ENCODE measurements around the gene DNAH14. TPM values are rescaled to one million over a fixed set of nuclear protein-coding genes. Genes with fewer than 3 reads are reported as not detected.

DNAH14 gene
- total RNA-seq, 1 donor, result 31.8 TPM

DNA sequence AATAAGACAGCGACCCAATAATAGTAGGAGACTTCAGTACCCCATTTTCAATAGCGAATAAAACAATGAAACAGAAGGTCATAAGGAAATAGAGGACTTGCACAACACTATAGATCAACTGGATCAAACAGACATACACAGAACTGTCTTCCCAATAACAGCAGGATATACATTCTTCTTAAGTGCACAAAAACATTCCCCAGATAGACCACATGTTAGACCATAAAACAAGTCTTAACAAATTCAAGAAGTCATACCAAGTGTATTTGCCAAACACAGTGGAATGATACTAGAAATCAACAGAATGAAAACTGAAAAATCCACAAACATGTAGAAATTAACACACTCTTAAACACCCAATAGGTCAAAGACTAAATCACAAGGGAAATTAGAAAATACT is 420.4 kb downstream of the DNAH14 start:
- Histone ChIP-seq H3K4me3 (ENCODE audit: insufficient read depth, low read length) (no peak overlapping the region), H3K27ac (ENCODE audit: low read depth, low read length) (no peak overlapping the region), H3K4me2 (ENCODE audit: insufficient read depth, low read length) (no peak overlapping the region), H3K79me2 (ENCODE audit: insufficient read depth, low read length) (no peaks in the 10 kb centered on the region), H3K27me3 (ENCODE audit: insufficient read depth, low read length) (peaks cover 2% of the 10 kb centered on the region), H3K9me3 (ENCODE audit: low read depth, low read length) (no peaks in the 10 kb centered on the region), H3K36me3 (ENCODE audit: insufficient read depth, low read length) (no peaks in the 10 kb centered on the region), H2AFZ (ENCODE audit: low read length) (no peak overlapping the region), H3K4me1 (ENCODE audit: insufficient read depth, low read length) (no peaks in the 10 kb centered on the region), H4K20me1 (ENCODE audit: insufficient read depth, low read length) (no peaks in the 10 kb centered on the region)
- TF ChIP-seq, protein P1, sequence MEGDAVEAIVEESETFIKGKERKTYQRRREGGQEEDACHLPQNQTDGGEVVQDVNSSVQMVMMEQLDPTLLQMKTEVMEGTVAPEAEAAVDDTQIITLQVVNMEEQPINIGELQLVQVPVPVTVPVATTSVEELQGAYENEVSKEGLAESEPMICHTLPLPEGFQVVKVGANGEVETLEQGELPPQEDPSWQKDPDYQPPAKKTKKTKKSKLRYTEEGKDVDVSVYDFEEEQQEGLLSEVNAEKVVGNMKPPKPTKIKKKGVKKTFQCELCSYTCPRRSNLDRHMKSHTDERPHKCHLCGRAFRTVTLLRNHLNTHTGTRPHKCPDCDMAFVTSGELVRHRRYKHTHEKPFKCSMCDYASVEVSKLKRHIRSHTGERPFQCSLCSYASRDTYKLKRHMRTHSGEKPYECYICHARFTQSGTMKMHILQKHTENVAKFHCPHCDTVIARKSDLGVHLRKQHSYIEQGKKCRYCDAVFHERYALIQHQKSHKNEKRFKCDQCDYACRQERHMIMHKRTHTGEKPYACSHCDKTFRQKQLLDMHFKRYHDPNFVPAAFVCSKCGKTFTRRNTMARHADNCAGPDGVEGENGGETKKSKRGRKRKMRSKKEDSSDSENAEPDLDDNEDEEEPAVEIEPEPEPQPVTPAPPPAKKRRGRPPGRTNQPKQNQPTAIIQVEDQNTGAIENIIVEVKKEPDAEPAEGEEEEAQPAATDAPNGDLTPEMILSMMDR (IDR thresholded peaks at IDR 0.05; ENCODE audit: extremely low read depth, low read depth, low read length), result no peak
- no peak for DNase-seq (ENCODE audit: insufficient read length, low spot score, missing footprints)

DNA sequence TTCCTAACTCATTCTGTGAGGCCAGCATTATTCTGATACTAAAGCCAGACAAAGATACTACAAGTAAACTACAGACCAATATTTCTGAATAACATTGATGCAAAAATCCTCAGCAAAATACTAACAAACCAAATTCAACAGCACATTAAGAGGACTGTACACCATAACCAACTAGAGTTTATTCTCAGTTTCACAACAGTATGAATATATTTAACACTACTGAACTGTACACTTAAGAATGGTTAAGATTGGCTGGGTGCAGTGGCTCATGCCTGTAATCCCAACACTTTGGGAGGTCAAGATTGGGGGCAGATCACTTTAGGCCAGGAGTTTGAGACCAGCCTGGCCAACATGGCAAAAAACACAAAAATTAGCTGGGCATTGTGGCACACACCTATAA is 421.4 kb downstream of the DNAH14 start:
- H3K4me1 ChIP-seq (ENCODE audit: insufficient read depth, low read length), result no peaks in the 10 kb centered on the region
- no peaks in the 10 kb centered on the region for H3K36me3 ChIP-seq (ENCODE audit: insufficient read depth, low read length)
- H4K20me1 ChIP-seq (ENCODE audit: insufficient read depth, low read length), result no peaks in the 10 kb centered on the region
- H3K4me2 ChIP-seq (ENCODE audit: insufficient read depth, low read length), result no peak overlapping the region
- no peak overlapping the region for H2AFZ ChIP-seq (ENCODE audit: low read length)
- no peak for DNase-seq (ENCODE audit: insufficient read length, low spot score, missing footprints)
- H3K4me3 ChIP-seq (ENCODE audit: insufficient read depth, low read length), result no peak overlapping the region
- H3K79me2 ChIP-seq (ENCODE audit: insufficient read depth, low read length), result no peaks in the 10 kb centered on the region
- no peaks in the 10 kb centered on the region for H3K9me3 ChIP-seq (ENCODE audit: low read depth, low read length)
- peaks cover 2% of the 10 kb centered on the region for H3K27me3 ChIP-seq (ENCODE audit: insufficient read depth, low read length)
- TF ChIP-seq, protein P1 (IDR thresholded peaks at IDR 0.05; ENCODE audit: extremely low read depth, low read depth, low read length), result no peak
- H3K27ac ChIP-seq (ENCODE audit: low read depth, low read length), result no peak overlapping the region

DNA sequence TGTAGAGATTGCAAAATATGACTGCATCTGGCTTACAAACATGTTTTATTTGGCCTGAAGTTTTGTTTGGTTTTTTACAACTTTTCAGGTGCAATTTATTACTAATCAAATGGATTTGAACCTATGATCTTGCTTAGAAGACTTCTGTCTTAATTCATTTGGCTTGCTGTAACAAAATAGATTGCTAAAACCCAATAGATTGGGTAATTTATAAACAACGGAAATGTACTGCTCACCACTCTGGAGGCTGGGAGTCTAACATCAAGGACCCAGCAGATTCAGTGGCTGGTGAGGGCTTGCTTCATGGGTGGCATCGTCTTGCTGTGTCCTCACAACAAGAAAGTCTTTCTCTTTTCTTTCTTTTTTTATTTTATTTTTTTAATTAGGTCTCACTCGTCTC is 425.4 kb downstream of the DNAH14 start:
- Histone ChIP-seq H3K4me1 (ENCODE audit: insufficient read depth, low read length) (no peaks in the 10 kb centered on the region), H3K4me3 (ENCODE audit: insufficient read depth, low read length) (no peak overlapping the region), H3K9me3 (ENCODE audit: low read depth, low read length) (no peaks in the 10 kb centered on the region), H3K79me2 (ENCODE audit: insufficient read depth, low read length) (no peaks in the 10 kb centered on the region), H4K20me1 (ENCODE audit: insufficient read depth, low read length) (no peaks in the 10 kb centered on the region), H3K27me3 (ENCODE audit: insufficient read depth, low read length) (no peaks in the 10 kb centered on the region), H3K27ac (ENCODE audit: low read depth, low read length) (no peak overlapping the region), H3K36me3 (ENCODE audit: insufficient read depth, low read length) (no peaks in the 10 kb centered on the region), H3K4me2 (ENCODE audit: insufficient read depth, low read length) (no peak overlapping the region), H2AFZ (ENCODE audit: low read length) (no peak overlapping the region)
- DNase-seq (ENCODE audit: insufficient read length, low spot score, missing footprints), result no peak
- TF ChIP-seq, protein P1 (IDR thresholded peaks at IDR 0.05; ENCODE audit: extremely low read depth, low read depth, low read length), result no peak

DNA sequence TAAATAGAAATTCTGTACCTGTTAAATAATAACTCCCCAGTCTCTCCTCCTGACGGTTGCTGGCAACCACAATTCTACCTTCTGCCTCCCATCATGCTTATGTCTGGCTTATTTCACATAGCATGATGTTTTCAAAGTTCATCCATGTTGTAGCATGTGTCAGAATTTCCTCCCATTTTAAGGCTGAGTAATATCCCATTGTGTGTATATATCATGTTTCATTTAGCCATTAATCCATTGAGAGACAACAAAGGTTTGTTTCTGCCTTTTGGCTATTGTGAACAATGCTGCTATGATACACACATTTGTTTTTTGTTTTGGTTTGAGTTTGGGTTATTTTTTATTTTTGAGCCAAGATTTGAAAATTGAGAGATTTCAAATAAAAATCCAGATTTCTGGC is 426.4 kb downstream of the DNAH14 start:
- H3K27me3 ChIP-seq (ENCODE audit: insufficient read depth, low read length), result no peaks in the 10 kb centered on the region
- H3K79me2 ChIP-seq (ENCODE audit: insufficient read depth, low read length), result no peaks in the 10 kb centered on the region
- no peak overlapping the region for H3K27ac ChIP-seq (ENCODE audit: low read depth, low read length)
- H3K9me3 ChIP-seq (ENCODE audit: low read depth, low read length), result no peaks in the 10 kb centered on the region
- no peaks in the 10 kb centered on the region for H4K20me1 ChIP-seq (ENCODE audit: insufficient read depth, low read length)
- H3K4me1 ChIP-seq (ENCODE audit: insufficient read depth, low read length), result no peaks in the 10 kb centered on the region
- TF ChIP-seq, protein P1 (IDR thresholded peaks at IDR 0.05; ENCODE audit: extremely low read depth, low read depth, low read length), result no peak
- no peaks in the 10 kb centered on the region for H3K36me3 ChIP-seq (ENCODE audit: insufficient read depth, low read length)
- H3K4me2 ChIP-seq (ENCODE audit: insufficient read depth, low read length), result no peak overlapping the region
- no peak for DNase-seq (ENCODE audit: insufficient read length, low spot score, missing footprints)
- no peak overlapping the region for H3K4me3 ChIP-seq (ENCODE audit: insufficient read depth, low read length)
- no peak overlapping the region for H2AFZ ChIP-seq (ENCODE audit: low read length)

Measured in osteoblast (primary cell).